HG03432 (cell line): ENCODE results near the gene PWWP2B.
"Not testable (repeated sequence)": the region's sequence is repeated elsewhere in the genome, so short reads cannot be mapped to it uniquely, and the experiment has no call there.

Source experiments
- ATAC-seq: cut with Tn5 transposase; IDR thresholded peaks from one replicate; pipeline ENCODE4 v1.9.1; 2021; ENCODE audit warnings: mild to moderate bottlenecking, moderate library complexity; ENCODE audit not compliant: unreplicated experiment

PWWP2B gene

DNA sequence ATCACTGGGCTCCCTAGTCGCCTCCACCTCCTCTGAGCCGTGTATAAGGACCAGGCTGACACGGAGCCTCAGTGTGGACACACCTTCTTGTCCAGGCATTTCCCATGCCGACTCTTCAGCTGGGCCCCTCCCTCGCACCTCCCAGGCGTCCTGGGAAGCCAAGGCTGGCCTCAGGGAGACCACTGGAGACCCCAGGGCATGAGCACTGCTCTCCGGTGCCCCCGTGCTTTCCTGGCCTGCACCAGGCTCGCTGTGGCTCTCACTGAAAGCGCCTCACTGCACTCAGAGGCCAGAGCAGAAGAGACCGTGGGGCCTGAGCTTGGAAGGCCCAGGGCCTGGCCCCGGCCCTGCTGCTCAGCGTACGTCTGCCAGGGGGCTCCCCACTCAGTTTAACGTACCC is 33.6 kb upstream of the PWWP2B start:
- no peak for ATAC-seq

DNA sequence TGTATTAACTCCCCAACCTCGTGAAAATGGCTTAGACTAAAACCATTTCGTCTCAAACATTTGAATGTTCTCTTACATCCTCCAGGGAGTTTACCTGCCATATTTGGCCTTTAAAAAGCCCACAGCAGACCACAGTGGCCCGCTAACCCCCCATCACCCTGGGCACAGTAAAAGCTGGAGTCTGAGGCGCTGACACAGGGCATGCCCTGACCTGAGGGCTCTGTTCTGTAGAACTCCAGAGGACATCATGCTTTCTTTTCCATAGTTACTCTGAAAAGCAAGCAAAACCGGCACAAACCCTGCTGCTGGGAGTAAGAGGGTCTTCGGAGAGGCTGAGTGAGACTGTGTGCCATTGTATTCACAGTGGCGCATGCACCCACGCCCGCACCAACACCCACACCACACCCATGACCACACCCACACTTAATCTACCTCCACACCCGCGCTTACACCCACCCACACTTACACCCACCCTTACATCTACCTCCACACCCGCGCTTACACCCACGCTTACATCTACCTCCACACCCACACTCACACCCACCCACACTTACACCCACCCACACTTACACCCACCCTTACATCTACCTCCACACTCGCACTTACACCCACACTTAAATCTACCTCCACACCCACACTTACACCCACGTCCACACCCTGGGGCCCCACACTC is 32.9 kb upstream of the PWWP2B start:
- ATAC-seq = no peak

DNA sequence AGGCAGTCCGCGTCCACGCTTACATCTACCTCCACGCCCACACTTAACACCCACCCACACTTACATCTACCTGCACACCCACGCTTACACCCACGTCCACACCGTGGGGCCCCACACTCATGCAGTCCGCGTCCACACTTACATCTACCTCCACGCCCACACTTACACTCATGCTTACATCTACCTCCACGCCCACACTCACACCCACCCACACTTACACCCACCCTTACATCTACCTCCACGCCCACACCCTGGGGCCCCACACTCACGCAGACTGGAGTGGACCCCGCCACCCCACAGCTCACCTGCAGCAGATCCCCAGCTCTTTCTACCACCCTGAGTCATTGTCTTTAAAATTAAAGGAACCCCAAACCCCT is 32.4 kb upstream of the PWWP2B start:
- ATAC-seq = no peak

DNA sequence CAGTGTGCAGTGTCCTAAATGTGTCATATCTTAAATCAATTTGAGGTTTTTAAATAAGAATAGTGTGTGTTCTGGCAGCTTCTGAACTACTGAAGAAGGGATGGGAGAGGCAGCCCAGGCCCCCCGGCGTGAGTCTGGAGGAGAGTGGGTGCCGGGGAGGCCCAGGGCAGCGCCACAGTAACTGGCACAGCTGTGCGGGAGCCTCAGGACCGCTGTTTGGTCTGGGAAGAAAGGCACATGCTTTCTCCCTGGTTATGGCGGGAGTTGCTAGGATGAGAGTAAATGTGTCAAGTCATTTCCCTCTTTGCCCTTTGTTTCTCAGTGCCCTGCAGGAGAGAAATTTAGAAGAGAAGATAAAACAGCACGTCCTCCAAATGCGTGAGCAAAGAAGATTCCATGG is 31.9 kb upstream of the PWWP2B start:
- no peak for ATAC-seq

DNA sequence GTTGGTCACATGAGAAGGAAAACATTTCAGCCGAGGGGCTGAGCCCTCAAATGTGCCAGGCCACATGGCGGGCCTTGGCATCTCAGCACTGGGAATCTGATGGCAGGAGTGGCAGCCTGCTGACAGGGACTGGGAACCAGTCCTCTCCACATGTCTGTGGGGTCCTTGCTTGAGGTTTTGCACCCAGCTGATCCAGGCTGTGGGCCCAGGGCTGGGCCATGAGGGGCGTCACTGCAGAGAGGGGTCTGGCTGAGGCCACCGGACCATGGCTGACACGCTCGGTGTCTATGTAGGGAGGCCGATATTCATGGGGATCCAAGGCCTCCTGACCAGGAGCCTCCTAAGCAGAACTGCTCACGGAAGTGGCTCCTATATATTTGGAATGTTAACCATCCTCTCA is 31.0 kb upstream of the PWWP2B start:
- no peak for ATAC-seq

DNA sequence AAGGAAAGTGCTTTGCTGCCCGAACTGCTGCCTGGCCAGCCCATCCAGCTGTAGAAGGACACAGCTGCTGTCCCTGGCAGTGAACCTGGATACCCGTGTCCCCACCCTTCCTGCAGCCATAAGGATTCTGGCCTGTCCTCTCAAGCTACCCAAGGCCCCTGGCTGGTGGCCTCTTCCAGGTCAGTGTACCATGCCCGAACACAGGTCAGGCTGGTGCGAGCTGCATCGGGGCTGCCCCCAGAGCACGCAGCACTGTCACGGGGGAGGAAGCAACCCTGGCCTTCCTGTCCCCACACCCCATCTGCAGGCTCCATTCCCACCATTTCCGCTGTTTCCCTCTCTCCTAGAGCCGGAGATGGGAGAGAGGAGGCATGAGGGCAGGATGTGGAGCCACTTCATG is 30.5 kb upstream of the PWWP2B start:
- no peak for ATAC-seq

DNA sequence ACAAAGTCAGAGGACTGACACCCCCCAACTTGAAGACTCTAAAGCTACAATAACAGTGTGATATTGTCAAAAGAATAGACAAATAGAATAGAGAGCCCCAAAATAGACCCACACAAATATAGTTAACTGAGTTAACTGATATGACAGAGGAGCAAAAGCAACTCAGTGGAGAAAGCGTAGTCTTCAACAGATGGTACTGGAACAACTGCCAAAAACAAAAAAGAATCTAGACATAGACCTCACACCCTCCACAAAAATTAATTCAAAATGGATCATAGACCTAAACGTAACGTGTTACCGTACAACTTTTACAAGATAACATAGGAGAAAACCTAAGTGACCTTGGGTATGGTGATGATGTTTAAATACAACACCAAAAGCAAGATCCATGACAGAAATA is 28.6 kb upstream of the PWWP2B start:
- no peak for ATAC-seq

DNA sequence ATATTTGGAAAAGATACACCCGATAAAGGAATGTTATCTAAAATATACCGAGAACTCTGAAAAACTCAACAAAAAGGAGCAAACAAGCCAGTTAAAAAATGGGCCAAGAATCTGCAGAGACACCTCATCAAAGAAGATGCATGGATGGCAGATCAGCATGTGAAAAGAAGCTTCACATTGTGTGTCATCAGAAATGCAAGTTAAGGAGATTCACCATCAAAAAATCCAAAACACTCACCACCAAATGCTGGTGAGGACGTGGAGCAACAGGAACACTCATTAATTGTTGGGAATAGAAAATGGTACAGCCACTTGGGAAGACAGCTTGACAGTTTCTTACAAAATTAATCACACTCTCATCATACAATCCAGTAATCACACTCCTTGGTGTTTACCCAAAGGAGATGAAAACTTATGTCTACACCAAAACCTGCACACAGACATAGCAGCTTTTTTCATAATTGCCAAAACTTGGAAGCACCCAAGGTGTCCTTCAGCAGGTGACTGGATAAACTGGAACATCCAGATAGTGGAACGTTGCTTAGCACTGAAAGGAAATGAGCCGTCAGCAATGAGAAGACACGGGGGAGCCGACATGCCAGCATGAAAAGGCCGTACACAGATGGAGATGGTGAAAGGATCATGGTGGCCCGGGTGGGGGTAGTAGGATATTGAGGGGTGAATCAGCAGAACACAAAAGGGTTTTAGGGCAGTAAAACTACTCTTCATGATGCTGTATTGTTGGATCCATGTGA is 27.9 kb upstream of the PWWP2B start:
- no peak for ATAC-seq

DNA sequence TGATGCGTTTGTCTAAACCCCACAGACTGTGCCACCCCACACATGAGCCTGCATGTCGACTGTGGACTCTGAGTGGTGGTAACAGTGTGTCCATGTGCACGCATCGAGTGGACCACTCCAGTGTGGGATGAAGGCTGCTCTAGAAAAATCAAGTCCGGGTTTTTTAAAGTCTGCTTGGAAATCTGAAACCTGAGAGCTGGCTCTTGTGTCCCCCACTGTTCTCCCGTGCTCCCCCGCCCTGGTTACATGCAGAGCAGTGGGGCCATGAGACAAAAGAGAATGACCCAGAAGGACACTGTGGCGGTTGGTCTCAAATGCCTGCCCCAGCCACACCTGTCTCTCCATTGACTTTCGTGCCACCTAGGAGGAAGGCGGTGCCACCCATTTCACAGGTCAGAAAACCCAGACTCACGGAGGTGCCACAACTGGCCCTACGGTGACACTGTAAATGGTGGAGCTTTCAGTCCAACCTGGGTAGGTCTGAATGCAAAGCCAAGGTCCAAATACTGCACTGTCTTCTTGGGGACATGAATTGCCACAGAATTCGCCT is 27.3 kb upstream of the PWWP2B start:
- no peak for ATAC-seq

DNA sequence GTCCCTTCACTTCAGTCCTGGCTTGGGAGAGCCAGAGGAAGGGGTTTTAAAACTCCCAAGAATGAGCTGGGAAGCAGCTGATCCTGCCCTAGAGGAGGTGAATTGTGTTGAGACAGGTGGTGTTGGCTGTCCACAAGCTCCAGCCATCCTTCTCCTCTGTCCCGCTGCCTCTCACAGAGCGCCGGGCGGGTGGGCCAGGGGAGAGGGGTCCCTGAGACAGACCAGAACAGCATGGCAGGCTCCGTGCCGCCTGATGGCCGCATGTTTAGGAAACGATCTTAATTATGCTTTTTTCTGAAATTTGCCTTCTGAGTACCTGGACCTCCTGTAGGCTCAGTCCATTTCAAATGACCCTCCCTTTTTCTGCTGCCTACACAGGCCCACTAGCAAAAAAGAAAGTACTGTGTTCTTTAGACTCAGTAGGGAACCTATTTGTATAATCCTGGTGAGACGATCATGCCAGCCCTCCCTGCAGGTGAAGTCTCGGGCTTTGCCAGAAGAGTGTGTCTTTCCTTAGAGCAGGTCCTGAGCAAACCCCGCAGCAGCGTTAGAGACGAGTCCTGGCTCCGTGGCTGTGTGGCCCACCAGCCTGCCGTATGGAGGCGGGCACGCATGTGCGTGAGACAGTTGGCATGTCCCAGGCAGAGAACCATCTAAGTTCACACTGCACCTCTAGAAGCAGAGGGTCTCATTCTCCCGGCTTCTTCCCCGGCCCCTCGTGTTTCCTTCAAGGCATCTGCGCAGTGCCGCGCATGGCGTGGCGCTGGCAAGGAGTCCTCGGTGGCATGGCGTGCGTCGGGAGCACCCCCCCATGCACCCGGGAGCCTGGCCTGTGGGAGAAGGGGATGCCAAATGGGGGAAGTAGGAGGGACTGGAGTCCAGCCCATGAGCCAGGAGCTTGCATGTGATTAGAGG is 26.3 kb upstream of the PWWP2B start:
- ATAC-seq = no peak

DNA sequence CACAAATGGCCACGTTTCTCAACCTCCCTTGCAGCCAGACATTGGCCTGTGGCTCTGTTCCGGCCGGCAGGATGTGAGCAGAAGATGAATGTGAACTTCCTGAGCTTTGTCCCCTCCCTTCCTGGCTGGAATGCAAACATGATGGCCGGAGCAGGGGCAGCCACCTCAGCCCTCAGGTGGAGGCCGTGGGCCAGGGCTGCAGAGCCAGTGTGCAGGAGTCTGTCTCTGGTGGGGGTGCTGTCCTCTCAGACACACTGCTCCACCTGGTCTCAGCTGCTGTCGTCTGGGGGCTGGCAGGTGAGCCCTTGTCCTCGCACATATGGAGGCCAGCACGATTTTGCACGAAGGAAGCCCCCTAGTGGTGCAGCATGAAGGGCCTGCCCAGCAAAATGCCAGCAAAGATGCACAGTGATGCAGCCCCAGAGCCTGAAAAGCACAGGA is 25.3 kb upstream of the PWWP2B start:
- no peak for ATAC-seq

DNA sequence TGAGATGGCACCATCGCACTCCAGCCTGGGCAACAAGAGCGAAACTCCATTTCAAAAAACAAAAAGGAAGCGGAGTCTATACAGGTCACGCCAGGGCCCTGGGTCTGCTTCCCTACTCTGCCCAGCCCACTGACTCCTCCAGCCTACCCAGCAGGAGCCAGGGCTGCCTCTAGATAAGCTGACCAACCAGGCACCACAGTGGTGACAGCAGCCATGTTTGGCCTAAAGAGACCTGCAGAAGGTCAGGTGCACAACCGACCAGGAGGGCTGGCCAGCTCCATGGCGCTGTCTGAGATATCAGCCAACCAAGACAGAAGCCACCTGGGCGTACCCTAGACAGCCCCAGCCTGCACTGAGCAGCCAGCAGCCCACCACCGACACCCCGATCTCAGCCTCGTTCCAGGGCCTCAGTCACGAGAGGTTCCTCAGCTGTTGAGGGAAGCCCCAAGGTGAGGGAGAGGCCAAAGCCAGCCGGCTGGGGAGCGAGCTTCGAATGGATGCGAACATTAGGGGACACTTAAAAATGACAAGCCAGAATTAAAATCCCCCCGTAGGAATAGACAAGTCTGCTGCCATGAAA is 24.4 kb upstream of the PWWP2B start:
- ATAC-seq = no peak

DNA sequence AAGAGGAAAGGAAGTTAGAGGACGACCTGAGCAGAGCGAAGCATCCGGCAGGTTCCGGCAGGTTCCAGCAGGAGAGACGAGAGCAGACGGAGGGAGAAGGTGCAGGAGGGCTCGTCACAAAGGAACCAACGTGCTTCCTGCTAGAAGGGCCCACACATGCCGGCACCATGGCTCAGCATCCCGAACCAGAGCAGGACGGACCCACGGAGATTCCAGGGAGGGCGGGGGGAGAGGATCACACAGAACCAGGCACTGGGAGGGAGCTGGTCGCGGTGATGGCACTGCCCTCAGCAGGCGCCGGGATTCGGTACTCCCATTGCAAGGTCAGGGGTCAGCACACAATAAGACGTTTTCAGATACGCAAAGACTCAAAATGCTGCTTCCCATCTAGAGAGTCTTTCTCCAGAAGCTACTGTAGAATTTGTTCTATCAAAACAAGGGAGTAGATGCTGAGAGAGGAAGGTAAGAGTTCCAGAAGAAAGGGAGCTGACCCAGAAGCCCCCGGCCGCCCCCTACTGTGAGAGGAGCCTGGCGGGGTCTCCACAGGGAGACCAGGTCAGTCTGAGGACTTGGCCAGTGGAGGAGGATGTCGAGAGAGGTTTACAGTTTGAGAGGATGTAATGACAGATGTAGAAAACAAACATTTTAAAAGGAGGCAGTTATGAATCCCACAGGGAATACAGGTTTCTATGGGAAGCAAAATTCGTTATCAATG is 23.6 kb upstream of the PWWP2B start:
- no peak for ATAC-seq

DNA sequence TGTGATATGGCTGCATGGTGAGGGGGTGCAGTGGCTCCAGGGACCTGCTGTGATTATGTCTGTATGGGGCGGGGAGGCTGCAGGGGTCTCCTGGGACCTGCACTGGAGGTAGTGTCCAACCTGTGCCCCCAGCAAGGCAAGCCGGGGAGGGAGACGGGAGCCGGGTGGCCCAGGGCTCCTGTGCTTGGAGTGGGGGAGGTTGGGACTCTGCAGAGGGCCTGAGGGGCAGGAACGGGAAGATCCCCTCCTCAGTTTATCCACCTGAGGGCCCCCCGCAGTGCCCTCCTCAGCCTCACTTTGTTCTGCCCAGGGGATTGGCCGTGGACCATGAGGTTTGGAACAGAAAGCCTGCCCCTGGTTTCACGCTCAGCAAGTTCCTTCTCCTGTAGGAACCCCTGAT is 22.8 kb upstream of the PWWP2B start:
- ATAC-seq = no peak

DNA sequence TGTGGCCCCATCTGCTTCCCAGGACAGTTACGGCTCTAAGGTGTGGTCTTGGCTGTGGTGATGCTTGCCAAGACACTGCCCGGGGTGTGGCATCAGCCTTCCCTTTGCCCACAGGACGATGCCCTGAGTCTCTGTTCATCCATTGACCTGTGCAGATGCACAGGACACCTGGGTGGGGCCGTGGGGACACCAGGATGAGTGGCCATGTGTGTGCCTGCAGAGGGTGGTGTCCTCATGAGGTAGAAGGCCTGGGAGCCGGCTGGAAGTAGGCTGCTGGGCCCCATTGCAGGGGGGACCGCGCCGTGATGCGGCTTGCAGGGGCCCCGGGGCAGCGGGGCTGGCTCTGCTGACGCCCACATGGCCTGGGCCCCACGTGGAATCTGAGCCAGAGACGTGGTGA is 22.4 kb upstream of the PWWP2B start:
- ATAC-seq = no peak

DNA sequence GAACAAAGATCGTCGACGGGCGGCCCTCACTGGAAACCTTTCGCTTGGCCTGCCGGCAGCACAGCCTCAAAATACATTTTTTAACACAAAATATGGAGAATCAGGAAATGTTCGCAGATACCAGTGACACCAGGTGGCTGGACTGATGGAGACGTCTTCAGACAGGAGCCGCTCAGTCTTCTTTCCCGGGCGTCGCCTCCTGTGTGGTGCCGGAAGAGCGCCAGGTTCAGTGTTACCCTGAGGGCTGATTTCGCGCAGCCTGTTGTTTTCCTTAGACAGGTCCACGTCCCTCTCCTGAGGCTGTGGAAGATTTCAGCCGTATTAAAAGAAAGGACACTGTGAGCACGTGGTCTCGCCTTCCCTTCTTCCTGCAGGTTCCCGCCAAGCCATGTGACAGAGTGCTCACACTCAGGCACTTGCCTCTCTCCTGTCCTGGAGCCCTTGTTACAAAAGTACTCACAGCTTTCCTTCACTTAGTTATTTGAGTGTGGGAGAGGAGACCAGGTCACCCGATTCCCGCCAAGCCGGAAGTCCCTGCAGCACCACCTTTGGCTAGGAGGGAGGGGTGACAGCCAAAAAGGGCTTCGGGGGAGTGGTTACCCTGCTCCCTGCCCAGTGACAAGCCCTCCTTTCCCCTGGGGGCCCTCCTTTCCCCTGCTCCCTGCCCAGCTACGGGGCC is 21.7 kb upstream of the PWWP2B start:
- ATAC-seq = no peak

DNA sequence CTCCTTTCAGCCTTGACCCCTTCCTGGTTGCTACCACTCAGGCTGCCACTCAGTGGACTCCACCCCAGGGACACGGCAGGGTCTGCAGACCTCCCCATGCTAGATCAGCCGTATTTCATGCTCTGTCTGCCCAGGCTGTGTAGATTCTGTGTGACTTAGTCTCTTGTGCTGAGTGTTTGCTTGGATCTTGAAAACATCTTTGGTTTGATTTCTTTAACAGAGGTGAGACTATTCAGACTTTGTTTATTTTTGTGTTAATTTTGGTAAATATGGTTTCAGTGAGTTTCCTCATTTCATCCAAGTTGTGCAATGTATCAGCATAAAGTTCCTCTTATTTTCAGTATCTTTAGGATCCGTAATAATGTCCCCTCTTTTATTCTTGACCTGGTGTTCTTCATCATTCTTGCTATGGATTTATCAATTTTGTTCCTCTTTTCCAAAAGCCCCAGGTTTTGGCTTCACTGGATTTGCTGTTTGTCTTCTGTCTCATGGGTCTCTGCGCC is 21.2 kb upstream of the PWWP2B start:
- ATAC-seq = no peak

DNA sequence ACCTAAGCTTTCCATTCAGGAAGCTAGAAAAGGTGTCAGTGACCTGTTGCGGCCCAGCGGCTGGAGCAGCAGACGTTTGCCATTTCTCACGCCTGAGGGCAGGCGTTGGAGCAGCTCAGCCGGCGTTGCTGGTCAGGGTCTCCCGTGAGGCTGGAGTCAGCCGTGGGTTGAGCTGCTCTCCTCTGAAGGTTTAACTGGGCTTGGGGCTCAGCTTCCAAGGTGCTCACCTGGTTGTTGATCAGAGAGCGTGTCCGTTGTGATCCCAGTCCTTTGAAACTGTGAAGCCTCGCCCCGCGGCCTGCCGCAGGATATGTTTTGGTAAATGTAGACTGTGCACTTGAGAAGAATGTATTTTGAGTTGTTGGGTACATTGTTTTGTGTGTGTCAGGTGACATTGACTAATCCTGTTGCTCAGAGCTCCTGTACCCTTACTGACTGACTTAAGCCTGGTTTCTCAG is 20.6 kb upstream of the PWWP2B start:
- ATAC-seq = no peak

DNA sequence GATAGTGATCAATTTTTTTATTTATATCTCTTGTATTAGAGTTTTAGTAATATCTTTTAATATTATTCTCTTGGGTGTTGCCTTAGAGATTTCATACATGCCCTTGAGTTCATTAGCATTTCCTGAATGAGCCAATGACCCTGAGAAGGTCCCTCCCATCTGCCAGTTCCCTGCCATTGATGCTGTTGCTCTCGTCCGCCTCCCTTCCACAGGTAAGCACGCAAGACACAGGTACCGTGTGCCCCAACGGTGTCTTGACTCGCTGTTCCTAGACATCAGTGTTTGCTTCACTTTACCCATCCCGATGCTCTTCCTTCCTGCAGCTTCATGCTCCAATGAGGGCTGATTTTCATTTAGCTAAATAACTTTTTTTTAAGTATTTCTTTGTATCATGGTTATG is 19.7 kb upstream of the PWWP2B start:
- ATAC-seq = no peak

DNA sequence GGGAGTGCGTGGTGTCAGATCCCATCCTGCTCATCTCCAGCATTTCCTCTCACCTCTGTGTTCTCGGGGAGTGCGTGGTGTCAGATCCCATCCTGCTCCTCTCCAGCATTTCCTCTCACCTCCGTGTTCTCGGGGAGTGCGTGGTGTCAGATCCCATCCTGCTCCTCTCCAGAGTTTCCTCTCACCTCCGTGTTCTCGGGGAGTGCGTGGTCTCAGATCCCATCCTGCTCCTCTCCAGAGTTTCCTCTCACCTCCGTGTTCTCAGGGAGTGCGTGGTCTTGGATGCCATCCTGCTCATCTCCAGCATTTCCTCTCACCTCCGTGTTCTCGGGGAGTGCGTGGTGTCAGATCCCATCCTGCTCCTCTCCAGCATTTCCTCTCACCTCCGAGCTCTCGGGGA is 18.0 kb upstream of the PWWP2B start:
- not testable (repeated sequence) for ATAC-seq
